ENCODE data around the gene FRMD8. TPM values are rescaled to one million over a fixed set of nuclear protein-coding genes. Genes with fewer than 3 reads are reported as not detected.

FRMD8 gene
- total and polyA plus RNA-seq, 9 of the 15 experiments (the other 6 are each of a cell fraction or from before 2014, with no cell fraction given) = 4.5 to 54.5 (median 15.8) TPM

DNA sequence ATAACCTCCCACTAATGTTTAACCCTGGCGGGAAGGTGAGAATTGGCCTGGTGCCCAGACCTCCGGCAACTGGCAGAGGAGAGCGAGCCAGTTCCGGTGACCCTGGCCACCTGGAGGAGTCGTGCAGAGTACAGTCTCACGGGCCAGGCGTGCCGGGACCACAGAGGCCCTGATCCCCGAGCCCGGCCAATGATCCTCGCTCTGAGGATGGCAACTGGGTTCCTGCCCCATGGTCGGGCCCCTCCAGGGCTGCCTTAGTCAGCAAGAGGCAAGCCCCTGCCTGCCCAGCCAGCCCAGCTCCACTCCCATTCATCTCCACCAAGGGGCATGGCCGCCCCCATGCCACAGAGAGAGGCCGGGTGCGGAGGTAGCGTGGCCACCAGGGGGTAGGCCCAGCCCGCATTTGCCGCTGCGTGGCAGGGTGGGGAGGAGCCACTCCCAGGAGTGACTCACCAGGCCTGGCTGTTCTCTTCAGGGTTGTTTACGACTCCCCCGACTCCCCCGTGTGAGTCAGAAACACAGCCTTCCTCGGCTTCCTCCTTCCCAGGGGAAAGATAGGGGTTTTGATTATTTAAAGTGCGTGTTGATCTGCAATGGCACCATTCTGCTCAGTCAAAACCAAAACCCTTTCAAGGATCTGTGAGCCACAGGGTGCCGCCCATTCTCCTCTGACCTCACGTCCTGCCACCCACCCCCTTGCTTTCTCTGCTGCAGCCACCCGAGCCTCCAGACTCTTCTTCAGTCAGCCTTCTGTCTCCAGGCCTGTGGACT lies 4.2 kb upstream of the FRMD8 start, which contains the start of gene SLC25A45 (continued):
- TF ChIP-seq TAL1 (IDR thresholded peaks at IDR 0.05) = 0 out of 2 replicates have a peak, but pooled peaks have one; percentile 3
- peak; percentile 93 to 95 for TF ChIP-seq RAD21 (CRISPR knock-in tag; conservative IDR thresholded peaks at IDR 0.05 in 1 of 2, IDR thresholded peaks at IDR 0.05 in 1 of 2)
- TF ChIP-seq XRCC4 (IDR thresholded peaks at IDR 0.05; ENCODE audit: extremely low read depth, insufficient read depth, insufficient read length) = no peak
- TF ChIP-seq ZZZ3 (IDR thresholded peaks at IDR 0.05) = no peak
- no peak for TF ChIP-seq ZNF124 (CRISPR knock-in tag; IDR thresholded peaks at IDR 0.05)
- peak; percentile 95 for TF ChIP-seq FOXK1 (CRISPR knock-in tag; IDR thresholded peaks at IDR 0.05; ENCODE audit: borderline replicate concordance)
- peak; percentile 62 for TF ChIP-seq FOS (IDR thresholded peaks at IDR 0.05; ENCODE audit: extremely low read depth, insufficient read length)
- no peak for TF ChIP-seq ZNF316 (IDR thresholded peaks at IDR 0.05)
- peak; percentile 84; the same call in 1 of the 2 replicates for TF ChIP-seq SAFB (IDR thresholded peaks at IDR 0.05; ENCODE audit: borderline replicate concordance, low read depth, low read length)
- TF ChIP-seq ZNF347 (CRISPR knock-in tag; IDR thresholded peaks at IDR 0.05; ENCODE audit: low read depth) = no peak
- no peak for TF ChIP-seq RFX1 (IDR thresholded peaks at IDR 0.05)
- TF ChIP-seq RBM25 (IDR thresholded peaks at IDR 0.05; ENCODE audit: low read depth, low read length, severe bottlenecking) = no peak
- peak; percentile 60; the same call in 1 of the 2 replicates for TF ChIP-seq C11orf30 (IDR thresholded peaks at IDR 0.05; ENCODE audit: low read depth)
- no peak for TF ChIP-seq CLOCK (CRISPR knock-in tag; IDR thresholded peaks at IDR 0.05; ENCODE audit: borderline replicate concordance)
- no peak for TF ChIP-seq RBBP5 (IDR thresholded peaks at IDR 0.05; ENCODE audit: borderline replicate concordance, insufficient read depth, low read length, poor library complexity, severe bottlenecking)
- peak in 1 of 2 experiments; percentile 93; a peak in 2 of 4 replicates for TF ChIP-seq TEAD1 (CRISPR knock-in tag; IDR thresholded peaks at IDR 0.05)
- TF ChIP-seq ZNF644 (tag; IDR thresholded peaks at IDR 0.05; ENCODE audit: low read depth) = 0 out of 2 replicates have a peak, but pooled peaks have one; percentile 2
- TF ChIP-seq HOXB6 (CRISPR knock-in tag; IDR thresholded peaks at IDR 0.05; ENCODE audit: borderline replicate concordance) = no peak
- TF ChIP-seq, protein P1, sequence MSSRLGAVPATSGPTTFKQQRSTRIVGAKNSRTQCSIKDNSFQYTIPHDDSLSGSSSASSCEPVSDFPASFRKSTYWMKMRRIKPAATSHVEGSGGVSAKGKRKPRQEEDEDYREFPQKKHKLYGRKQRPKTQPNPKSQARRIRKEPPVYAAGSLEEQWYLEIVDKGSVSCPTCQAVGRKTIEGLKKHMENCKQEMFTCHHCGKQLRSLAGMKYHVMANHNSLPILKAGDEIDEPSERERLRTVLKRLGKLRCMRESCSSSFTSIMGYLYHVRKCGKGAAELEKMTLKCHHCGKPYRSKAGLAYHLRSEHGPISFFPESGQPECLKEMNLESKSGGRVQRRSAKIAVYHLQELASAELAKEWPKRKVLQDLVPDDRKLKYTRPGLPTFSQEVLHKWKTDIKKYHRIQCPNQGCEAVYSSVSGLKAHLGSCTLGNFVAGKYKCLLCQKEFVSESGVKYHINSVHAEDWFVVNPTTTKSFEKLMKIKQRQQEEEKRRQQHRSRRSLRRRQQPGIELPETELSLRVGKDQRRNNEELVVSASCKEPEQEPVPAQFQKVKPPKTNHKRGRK (tag; IDR thresholded peaks at IDR 0.05) = no peak
- TF ChIP-seq, protein P2, sequence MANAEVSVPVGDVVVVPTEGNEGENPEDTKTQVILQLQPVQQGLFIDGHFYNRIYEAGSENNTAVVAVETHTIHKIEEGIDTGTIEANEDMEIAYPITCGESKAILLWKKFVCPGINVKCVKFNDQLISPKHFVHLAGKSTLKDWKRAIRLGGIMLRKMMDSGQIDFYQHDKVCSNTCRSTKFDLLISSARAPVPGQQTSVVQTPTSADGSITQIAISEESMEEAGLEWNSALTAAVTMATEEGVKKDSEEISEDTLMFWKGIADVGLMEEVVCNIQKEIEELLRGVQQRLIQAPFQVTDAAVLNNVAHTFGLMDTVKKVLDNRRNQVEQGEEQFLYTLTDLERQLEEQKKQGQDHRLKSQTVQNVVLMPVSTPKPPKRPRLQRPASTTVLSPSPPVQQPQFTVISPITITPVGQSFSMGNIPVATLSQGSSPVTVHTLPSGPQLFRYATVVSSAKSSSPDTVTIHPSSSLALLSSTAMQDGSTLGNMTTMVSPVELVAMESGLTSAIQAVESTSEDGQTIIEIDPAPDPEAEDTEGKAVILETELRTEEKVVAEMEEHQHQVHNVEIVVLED (CRISPR knock-in tag; IDR thresholded peaks at IDR 0.05) = peak; percentile 69
- TF ChIP-seq KDM4B (IDR thresholded peaks at IDR 0.05; ENCODE audit: borderline replicate concordance in 2 of 2, low read depth in 1 of 2) = peak in 1 of 2 experiments; percentile 72; a peak in 1 of 4 replicates
- TF ChIP-seq MYNN (IDR thresholded peaks at IDR 0.05) = peak; percentile 62
- no peak for TF ChIP-seq MYNN (CRISPR knock-in tag; IDR thresholded peaks at IDR 0.05)

Data from K562 (cell line).